ENCODE measurements around the gene SLC44A3.

SLC44A3 gene

DNA sequence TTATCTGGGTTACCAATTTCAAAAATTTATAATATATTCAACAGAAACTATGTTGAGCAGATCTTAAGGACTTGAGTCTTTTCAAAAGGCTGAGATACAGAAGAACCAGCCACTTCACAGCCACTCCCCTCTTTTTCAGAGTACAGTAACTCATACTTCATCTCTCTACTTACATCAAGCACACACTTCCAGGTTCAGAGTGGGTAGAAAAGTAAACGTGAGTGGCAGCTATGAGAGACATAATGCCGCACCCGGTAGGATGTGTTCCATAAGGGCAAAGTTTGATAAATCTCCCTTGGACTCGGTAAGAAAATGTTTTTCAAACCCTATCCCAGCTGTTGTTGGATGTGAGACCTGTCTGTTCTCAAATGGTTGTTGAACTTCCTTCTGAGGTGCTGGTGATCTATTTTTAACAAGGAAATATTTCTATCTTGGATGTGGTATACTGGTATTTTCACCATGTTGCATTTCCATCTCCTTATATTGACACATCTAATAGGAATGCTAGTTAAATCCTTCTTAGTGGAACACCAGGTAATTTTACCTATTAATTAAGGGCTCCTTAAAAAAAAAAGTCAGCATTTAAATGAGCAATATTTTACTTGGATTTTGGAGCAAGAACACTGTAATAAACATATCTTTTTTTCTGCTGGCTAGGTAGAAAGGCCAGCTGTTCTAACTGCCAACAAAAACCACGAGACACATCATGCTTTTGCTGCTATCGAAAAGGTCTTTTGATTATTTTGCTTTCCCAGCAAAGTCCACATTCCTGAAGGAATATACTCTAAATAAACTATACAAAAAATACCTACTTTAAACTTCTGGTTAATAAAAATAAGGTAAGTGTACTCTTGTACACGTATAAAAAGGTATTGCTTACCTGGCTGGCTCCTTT lies 78.6 kb downstream of the SLC44A3 start:
- no peak overlapping the region for H3K4me3 ChIP-seq (ENCODE audit: low read depth, low read length)
- no peak for TF ChIP-seq CTCF (IDR thresholded peaks at IDR 0.05; ENCODE audit: control insufficient read depth, extremely low read depth, insufficient read depth)

DNA sequence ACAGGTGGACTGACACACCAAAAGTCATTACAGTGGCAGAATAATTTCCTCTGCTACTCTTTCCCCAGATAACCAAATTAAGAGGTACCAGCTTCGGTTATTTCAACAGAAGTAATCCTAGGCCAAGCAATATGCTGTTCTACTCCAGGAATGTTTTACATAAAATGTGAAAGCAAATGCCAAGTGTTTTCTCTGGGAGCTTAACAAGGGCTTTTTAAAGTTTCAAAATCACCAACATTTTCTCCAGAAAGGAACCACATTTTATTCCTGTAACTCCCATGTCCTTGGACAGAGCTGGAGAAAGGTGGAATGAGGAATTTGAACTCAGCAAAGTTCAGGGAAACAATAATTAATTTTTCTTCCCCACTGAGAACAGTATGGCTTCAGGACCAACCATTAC lies 79.6 kb downstream of the SLC44A3 start:
- no peak overlapping the region for H3K4me3 ChIP-seq (ENCODE audit: low read depth, low read length)
- DNase-seq (ENCODE audit: low read depth) = no peak
- no peak for TF ChIP-seq CTCF (IDR thresholded peaks at IDR 0.05; ENCODE audit: control insufficient read depth, extremely low read depth, insufficient read depth)

More for the DNA sequence above, 78.6 kb downstream of the SLC44A3 start:
- DNase-seq (ENCODE audit: low read depth) = no peak

- no peak for DNase-seq (ENCODE audit: low read depth)
- TF ChIP-seq CTCF (IDR thresholded peaks at IDR 0.05; ENCODE audit: control insufficient read depth, extremely low read depth, insufficient read depth) = no peak
- no peak overlapping the region for H3K4me3 ChIP-seq (ENCODE audit: low read depth, low read length)
Measured at GRCh38 chr1:94901841-94902240, 81.7 kb downstream of the SLC44A3 start.

GRCh38 chr1:94903280-94904009 lies 83.3 kb downstream of the SLC44A3 start:
- TF ChIP-seq CTCF (IDR thresholded peaks at IDR 0.05; ENCODE audit: control insufficient read depth, extremely low read depth, insufficient read depth) = no peak
- DNase-seq (ENCODE audit: low read depth) = no peak
- no peak overlapping the region for H3K4me3 ChIP-seq (ENCODE audit: low read depth, low read length)

DNA sequence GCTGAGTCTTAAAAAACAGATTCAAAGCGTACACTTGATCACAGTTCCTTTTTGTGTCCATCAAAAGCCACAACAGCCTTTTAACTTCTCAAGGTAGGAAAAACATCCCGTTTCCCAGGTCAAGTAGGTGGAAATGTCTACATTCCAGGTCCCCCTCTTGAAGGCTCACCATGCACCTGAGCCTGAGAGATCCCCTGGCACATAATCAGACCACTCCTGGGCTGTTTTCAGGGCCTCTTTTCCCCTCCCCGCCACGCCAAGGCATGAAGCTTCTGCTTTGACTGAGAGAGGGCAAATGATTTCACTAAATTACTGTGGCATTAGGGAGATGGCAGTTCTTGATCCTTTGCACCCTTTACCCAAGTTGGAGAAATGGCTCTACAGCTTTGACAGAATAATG lies 85.0 kb downstream of the SLC44A3 start:
- H3K4me3 ChIP-seq (ENCODE audit: low read depth, low read length) = no peak overlapping the region
- no peak for TF ChIP-seq CTCF (IDR thresholded peaks at IDR 0.05; ENCODE audit: control insufficient read depth, extremely low read depth, insufficient read depth)

DNA sequence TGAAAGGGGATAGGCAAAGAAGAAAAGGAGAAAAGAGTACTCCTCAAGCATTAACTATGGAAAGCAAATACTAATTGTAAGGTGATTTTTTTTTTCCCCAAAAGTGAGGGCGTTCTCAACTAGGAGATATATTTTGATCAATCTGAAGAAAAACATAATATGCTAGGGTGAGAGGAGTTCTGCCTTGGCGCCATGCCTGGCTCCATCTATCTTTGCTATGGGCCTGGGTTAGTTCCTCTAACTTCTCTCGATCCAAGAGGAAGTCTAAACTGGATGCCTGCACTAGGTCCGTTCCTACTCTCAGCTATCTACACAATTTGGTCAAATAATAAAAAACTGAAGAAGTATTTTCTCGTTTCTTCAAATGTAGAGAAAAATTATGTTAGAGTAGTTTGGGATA lies 86.2 kb downstream of the SLC44A3 start:
- no peak for DNase-seq (ENCODE audit: low read depth)
- no peak overlapping the region for H3K4me3 ChIP-seq (ENCODE audit: low read depth, low read length)
- no peak for TF ChIP-seq CTCF (IDR thresholded peaks at IDR 0.05; ENCODE audit: control insufficient read depth, extremely low read depth, insufficient read depth)

More for the DNA sequence above, 85.0 kb downstream of the SLC44A3 start:
- no peak for DNase-seq (ENCODE audit: low read depth)

Measured in LNCaP clone FGC (cell line).